GM19324 (cell line): Measurements from ENCODE around the gene UTP14A.

Experiments used
- ATAC-seq: cut with Tn5 transposase; IDR thresholded peaks from one replicate; pipeline ENCODE4 v1.9.1; 2021; ENCODE audit warnings: mild to moderate bottlenecking, moderate library complexity; ENCODE audit not compliant: unreplicated experiment, low FRiP score

The UTP14A gene

GRCh38 chrX:129939986-129940385 lies 34.0 kb downstream of the UTP14A start:
- no peak for ATAC-seq

- no peak for ATAC-seq
Measured at GRCh38 chrX:129940721-129941120, 34.8 kb downstream of the UTP14A start.

- no peak for ATAC-seq
Measured at GRCh38 chrX:129945131-129945530, 39.2 kb downstream of the UTP14A start.

GRCh38 chrX:129953334-129953648 lies 47.3 kb downstream of the UTP14A start:
- ATAC-seq: no peak

- no peak for ATAC-seq
Measured at GRCh38 chrX:129953881-129954280, 47.9 kb downstream of the UTP14A start.

GRCh38 chrX:129954804-129955203 lies 48.8 kb downstream of the UTP14A start:
- ATAC-seq: no peak

- ATAC-seq: no peak
Measured at GRCh38 chrX:129955682-129956081, 49.7 kb downstream of the UTP14A start.

- ATAC-seq: no peak
Measured at GRCh38 chrX:129956145-129956544, 50.2 kb downstream of the UTP14A start.

- no peak for ATAC-seq
Measured at GRCh38 chrX:129956765-129957164, 50.8 kb downstream of the UTP14A start.

- ATAC-seq: peak; percentile 76
Measured at GRCh38 chrX:129957241-129958082, 51.5 kb downstream of the UTP14A start.

GRCh38 chrX:129958083-129958465 lies 52.1 kb downstream of the UTP14A start:
- no peak for ATAC-seq

- ATAC-seq: no peak
Measured at GRCh38 chrX:129958814-129959492, 53.0 kb downstream of the UTP14A start.

- no peak for ATAC-seq
Measured at GRCh38 chrX:129959493-129959832, 53.5 kb downstream of the UTP14A start.

GRCh38 chrX:129961180-129962083 lies 55.5 kb downstream of the UTP14A start:
- ATAC-seq: peak; percentile 72

GRCh38 chrX:129963729-129964128 lies 57.8 kb downstream of the UTP14A start:
- ATAC-seq: no peak

GRCh38 chrX:129965166-129965565 lies 59.2 kb downstream of the UTP14A start:
- no peak for ATAC-seq

- no peak for ATAC-seq
Measured at GRCh38 chrX:129968968-129969367, 63.0 kb downstream of the UTP14A start.

GRCh38 chrX:129976441-129976840 lies 70.5 kb downstream of the UTP14A start:
- no peak for ATAC-seq
